Activated T-cell treated with anti-CD3 and anti-CD28 coated beads, Interleukin-2, amount 50 U/mL, for 24 hours (primary cell): Measurements from ENCODE around the gene BNC1.
"Not testable (repeated sequence)": the region's sequence is repeated elsewhere in the genome, so short reads cannot be mapped to it uniquely, and the experiment has no call there.

ENCODE experiments used
- DNase-seq: peaks from one replicate; pipeline ENCODE4 v3.0.0-alpha.2; 2020
- H3K27ac Mint-ChIP-seq: 2 replicates; pipeline ENCODE4 v1.8.0; 2020; ENCODE audit warnings: mild to moderate bottlenecking, mixed read lengths
- H3K27me3 Mint-ChIP-seq: 2 replicates; pipeline ENCODE4 v1.8.0; 2020; ENCODE audit warnings: mixed read lengths
- H3K36me3 Mint-ChIP-seq: 2 replicates; pipeline ENCODE4 v1.8.0; 2020; ENCODE audit warnings: low read depth, mixed read lengths
- H3K4me1 Mint-ChIP-seq: 2 replicates; pipeline ENCODE4 v1.8.0; 2020; ENCODE audit warnings: low read depth, mixed read lengths
- H3K4me3 Mint-ChIP-seq: 2 replicates; pipeline ENCODE4 v1.8.0; 2020; ENCODE audit warnings: mild to moderate bottlenecking, moderate library complexity, mixed read lengths
- H3K9me3 Mint-ChIP-seq: 2 replicates; pipeline ENCODE4 v1.8.0; 2020; ENCODE audit warnings: mixed read lengths

The BNC1 gene

GRCh38 chr15:83248151-83249029 is 36.1 kb downstream of the BNC1 start:
- H3K36me3 Mint-ChIP-seq = no peaks in the 10 kb centered on the region
- H3K9me3 Mint-ChIP-seq = no peaks in the 10 kb centered on the region
- DNase-seq = no peak
- no peak overlapping the region for H3K4me3 Mint-ChIP-seq
- H3K27ac Mint-ChIP-seq = no peak overlapping the region
- H3K27me3 Mint-ChIP-seq = peaks cover 65% of the 10 kb centered on the region
- no peaks in the 10 kb centered on the region for H3K4me1 Mint-ChIP-seq

GRCh38 chr15:83243634-83244033 is 40.8 kb downstream of the BNC1 start:
- Mint-ChIP-seq H3K9me3 (peaks cover 3% of the 10 kb centered on the region), H3K27ac (no peak overlapping the region), H3K4me1 (no peaks in the 10 kb centered on the region), H3K4me3 (no peak overlapping the region), H3K36me3 (no peaks in the 10 kb centered on the region), H3K27me3 (peaks cover 36% of the 10 kb centered on the region)
- no peak for DNase-seq

GRCh38 chr15:83230242-83230641 is 54.2 kb downstream of the BNC1 start:
- Mint-ChIP-seq H3K36me3 (no peaks in the 10 kb centered on the region), H3K27me3 (peaks cover 12% of the 10 kb centered on the region), H3K27ac (no peak overlapping the region), H3K4me3 (no peak overlapping the region), H3K9me3 (no peaks in the 10 kb centered on the region), H3K4me1 (no peaks in the 10 kb centered on the region)
- DNase-seq = no peak

DNA sequence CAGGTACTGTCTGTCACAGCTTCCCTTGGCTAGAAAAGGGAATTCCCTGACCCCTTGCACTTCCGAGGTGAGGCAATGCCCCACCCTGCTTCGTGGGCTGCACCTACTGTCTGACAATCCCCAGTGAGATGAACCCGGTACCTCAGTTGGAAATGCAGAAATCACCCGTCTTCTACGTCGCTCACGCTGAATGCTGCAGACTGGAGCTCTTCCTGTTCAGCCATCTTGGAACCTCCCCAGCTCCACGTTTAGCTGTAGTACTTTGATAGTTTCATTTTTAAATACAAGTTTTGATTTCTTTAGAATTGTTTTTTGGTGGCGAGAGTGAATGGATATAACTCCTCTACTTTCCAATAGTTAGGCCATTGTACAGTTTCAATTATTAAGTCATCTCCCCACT is 59.0 kb downstream of the BNC1 start:
- no peaks in the 10 kb centered on the region for H3K36me3 Mint-ChIP-seq
- no peak for DNase-seq
- H3K4me3 Mint-ChIP-seq = no peak overlapping the region
- H3K27ac Mint-ChIP-seq = no peak overlapping the region
- H3K4me1 Mint-ChIP-seq = no peaks in the 10 kb centered on the region
- H3K27me3 Mint-ChIP-seq = peaks cover 17% of the 10 kb centered on the region
- H3K9me3 Mint-ChIP-seq = no peaks in the 10 kb centered on the region

DNA sequence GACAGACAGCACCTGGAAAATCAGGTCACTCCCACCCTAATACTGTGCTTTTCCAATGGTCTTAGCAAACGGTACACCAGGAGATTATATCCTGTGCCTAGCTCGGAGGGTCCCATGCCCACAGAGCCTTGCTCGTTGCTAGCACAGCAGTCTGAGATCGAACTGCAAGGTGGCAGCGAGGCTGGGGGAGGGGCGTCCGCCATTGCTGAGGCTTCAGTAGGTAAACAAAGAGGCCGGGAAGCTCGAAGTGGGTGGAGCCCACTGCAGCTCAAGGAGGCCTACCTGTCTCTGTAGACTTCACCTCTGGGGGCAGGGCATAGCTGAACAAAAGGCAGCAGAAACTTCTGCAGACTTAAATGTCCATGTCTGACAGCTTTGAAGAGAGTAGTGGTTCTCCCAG is 62.7 kb downstream of the BNC1 start:
- not testable (repeated sequence) for H3K36me3 Mint-ChIP-seq, H3K27ac Mint-ChIP-seq, H3K4me3 Mint-ChIP-seq, DNase-seq, H3K4me1 Mint-ChIP-seq, H3K9me3 Mint-ChIP-seq
- peaks cover 36% of the 10 kb centered on the region for H3K27me3 Mint-ChIP-seq

- Mint-ChIP-seq H3K9me3 (peaks cover 3% of the 10 kb centered on the region), H3K36me3 (no peaks in the 10 kb centered on the region), H3K27me3 (peaks cover 51% of the 10 kb centered on the region), H3K4me1 (peaks cover 3% of the 10 kb centered on the region), H3K4me3 (no peak overlapping the region), H3K27ac (no peak overlapping the region)
- no peak for DNase-seq
Measured at GRCh38 chr15:83219026-83219425, 65.4 kb downstream of the BNC1 start.

DNA sequence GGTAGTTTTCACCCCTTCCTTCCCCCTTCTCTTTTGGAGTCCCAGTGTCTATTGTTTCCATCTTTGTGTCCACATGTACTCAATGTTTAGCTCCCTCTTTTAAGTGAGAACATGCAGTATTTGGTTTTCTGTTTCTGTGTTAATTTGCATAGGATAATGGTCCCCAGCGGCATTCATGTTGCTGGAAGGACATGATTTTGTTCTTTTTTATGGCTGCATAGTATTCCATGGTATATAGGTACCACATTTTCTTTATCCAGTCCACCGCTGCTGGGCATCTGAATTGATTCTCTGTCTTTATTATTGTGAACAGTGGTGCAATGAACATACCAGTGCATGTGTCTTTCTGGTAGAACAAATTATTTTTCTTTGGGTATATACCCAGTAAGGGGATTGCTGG is 69.2 kb downstream of the BNC1 start:
- no peak overlapping the region for H3K4me3 Mint-ChIP-seq
- DNase-seq = no peak
- H3K36me3 Mint-ChIP-seq = no peaks in the 10 kb centered on the region
- H3K27me3 Mint-ChIP-seq = peaks cover 52% of the 10 kb centered on the region
- peaks cover 3% of the 10 kb centered on the region for H3K4me1 Mint-ChIP-seq
- peaks cover 3% of the 10 kb centered on the region for H3K9me3 Mint-ChIP-seq
- no peak overlapping the region for H3K27ac Mint-ChIP-seq

DNA sequence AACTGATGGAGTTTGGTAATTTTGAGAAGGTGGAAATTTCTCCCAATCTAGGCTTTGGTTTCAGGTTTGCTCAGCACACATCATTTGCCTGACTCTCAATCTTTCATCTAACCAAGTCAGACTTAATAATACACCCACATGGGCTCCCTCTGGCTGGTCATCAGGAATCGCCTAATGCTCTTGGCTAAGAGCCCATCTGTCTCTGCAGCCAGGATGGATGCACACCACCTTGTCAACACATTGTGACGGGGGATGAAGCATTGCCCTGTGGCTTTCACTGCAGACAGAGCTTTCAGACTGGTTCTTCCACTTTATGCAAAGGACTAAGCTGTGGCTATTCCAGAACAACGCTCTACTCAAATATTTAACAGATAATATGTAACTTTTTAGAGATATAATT is 73.8 kb downstream of the BNC1 start:
- peaks cover 2% of the 10 kb centered on the region for H3K36me3 Mint-ChIP-seq
- H3K27ac Mint-ChIP-seq = no peak overlapping the region
- H3K4me1 Mint-ChIP-seq = peaks cover 8% of the 10 kb centered on the region
- H3K27me3 Mint-ChIP-seq = peaks cover 37% of the 10 kb centered on the region
- peaks cover 4% of the 10 kb centered on the region for H3K9me3 Mint-ChIP-seq
- no peak overlapping the region for H3K4me3 Mint-ChIP-seq
- no peak for DNase-seq

GRCh38 chr15:83209333-83209732 is 75.1 kb downstream of the BNC1 start:
- Mint-ChIP-seq H3K36me3 (peaks cover 2% of the 10 kb centered on the region), H3K27me3 (peaks cover 39% of the 10 kb centered on the region), H3K4me3 (no peak overlapping the region), H3K9me3 (peaks cover 2% of the 10 kb centered on the region), H3K27ac (no peak overlapping the region), H3K4me1 (peaks cover 8% of the 10 kb centered on the region)
- no peak for DNase-seq

DNA sequence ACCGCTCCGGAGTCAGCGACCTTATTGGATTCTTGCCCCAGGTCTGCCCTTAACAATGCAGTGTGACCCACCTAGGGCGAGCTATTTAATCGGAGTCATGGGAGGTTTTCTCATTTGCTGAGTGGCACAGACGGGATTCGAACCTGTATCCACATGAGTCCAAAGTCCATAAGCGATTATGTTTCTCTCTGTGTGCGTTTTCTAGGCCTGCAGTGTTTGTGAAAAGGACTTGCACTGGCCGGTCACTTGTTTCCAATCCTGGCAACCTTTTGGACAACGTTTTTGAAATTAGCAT is 76.2 kb downstream of the BNC1 start:
- peaks cover 36% of the 10 kb centered on the region for H3K27me3 Mint-ChIP-seq
- no peak for DNase-seq
- no peak overlapping the region for H3K4me3 Mint-ChIP-seq
- no peak overlapping the region for H3K27ac Mint-ChIP-seq
- H3K36me3 Mint-ChIP-seq = peaks cover 2% of the 10 kb centered on the region
- H3K4me1 Mint-ChIP-seq = peaks cover 8% of the 10 kb centered on the region
- H3K9me3 Mint-ChIP-seq = peaks cover 2% of the 10 kb centered on the region

DNA sequence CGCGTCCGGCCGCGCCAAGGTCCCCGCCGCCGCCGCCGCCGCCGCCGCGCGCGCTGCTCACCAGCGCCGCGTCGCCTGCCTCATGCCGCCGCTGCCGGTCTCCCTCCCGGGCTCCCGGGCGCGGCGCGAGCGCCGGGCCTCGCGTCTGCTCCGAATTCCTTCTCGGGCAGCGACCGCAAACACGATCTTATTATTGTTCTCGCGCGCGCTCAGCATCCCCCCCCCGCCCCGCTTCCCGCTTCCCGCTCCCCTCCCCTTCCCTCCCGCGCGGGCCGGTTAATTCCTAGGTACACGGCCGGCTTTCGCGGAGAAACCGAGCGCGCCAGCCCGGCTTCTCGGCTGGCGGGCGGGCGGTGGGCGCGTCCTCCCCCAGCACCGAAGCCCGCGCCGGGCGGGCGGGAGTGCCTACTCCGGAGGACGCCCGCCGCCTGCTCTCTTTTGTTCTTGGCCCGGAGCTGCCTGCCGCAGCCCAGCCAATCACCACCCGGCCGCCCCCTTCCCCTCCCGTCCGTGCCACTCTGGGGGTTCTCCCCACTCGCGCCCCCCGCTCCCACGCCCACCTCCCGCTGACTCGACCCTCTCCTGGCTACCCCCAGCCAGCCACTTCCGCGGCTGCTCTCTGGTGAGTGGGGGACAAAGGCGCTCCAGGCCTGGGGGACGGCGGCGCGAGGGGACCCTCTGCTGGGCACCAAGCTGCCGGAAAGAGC is 76.7 kb downstream of the BNC1 start, which contains the start of gene HDGFL3:
HDGFL3 (minus strand) TSS at position 164 of the 707 bp plus-strand sequence. CDS start 409 bp downstream, outside the sequence.
- DNase-seq = peak; percentile 52
- Mint-ChIP-seq H3K27me3 (peaks cover 40% of the 10 kb centered on the region), H3K4me3 (peak within 1 kb of the TSS; percentile 79), H3K27ac (no peak within 1 kb of the TSS), H3K36me3 (peaks cover 2% of the 10 kb centered on the region), H3K4me1 (peaks cover 8% of the 10 kb centered on the region), H3K9me3 (peaks cover 2% of the 10 kb centered on the region)

GRCh38 chr15:83207009-83207659 is 77.3 kb downstream of the BNC1 start:
- peaks cover 2% of the 10 kb centered on the region for H3K9me3 Mint-ChIP-seq
- peaks cover 2% of the 10 kb centered on the region for H3K36me3 Mint-ChIP-seq
- H3K4me1 Mint-ChIP-seq = peaks cover 8% of the 10 kb centered on the region
- DNase-seq = peak; percentile 43
- H3K27ac Mint-ChIP-seq = no peak overlapping the region
- no peak overlapping the region for H3K4me3 Mint-ChIP-seq
- H3K27me3 Mint-ChIP-seq = peaks cover 40% of the 10 kb centered on the region

- peaks cover 8% of the 10 kb centered on the region for H3K4me1 Mint-ChIP-seq
- H3K4me3 Mint-ChIP-seq = peak overlapping the region; percentile 79
- H3K9me3 Mint-ChIP-seq = peaks cover 2% of the 10 kb centered on the region
- peak overlapping the region; percentile 59 for H3K27ac Mint-ChIP-seq
- peaks cover 2% of the 10 kb centered on the region for H3K36me3 Mint-ChIP-seq
- DNase-seq = no peak
- peaks cover 45% of the 10 kb centered on the region for H3K27me3 Mint-ChIP-seq
Measured at GRCh38 chr15:83206526-83207008, 77.9 kb downstream of the BNC1 start.
